ENCODE data around the gene ADAMTS12.

ADAMTS12 gene

DNA sequence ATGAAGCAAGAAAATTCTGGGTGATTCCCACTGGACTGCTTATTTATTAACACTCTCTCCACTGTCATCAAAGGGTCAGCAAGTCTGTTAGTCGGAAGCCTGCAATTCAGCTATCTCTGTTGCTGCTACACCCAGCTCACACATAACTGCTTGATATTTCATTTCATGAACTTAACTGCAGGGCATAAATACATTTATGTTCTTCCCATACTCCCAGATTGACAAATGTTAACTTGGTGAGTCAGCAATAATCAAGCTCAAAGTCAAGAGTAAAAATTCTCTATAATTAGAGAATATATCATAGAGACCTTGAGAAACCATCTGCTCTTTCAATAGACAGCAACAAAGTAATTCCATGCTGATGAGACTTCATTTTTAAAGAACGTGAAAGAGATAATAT, 198.8 kb downstream of the ADAMTS12 start:
- H3K36me3 ChIP-seq (ENCODE audit: insufficient read depth, low read length), result no peaks in the 10 kb centered on the region
- no peak overlapping the region for H3K27ac ChIP-seq (ENCODE audit: low read depth, low read length)
- no peaks in the 10 kb centered on the region for H3K9me3 ChIP-seq (ENCODE audit: low read length)
- H3K9ac ChIP-seq (ENCODE audit: low read length), result no peak overlapping the region
- H3K4me1 ChIP-seq (ENCODE audit: insufficient read depth, low read length), result no peaks in the 10 kb centered on the region
- no peaks in the 10 kb centered on the region for H3K27me3 ChIP-seq (ENCODE audit: control insufficient read depth in 1 of 2, insufficient read depth in 2 of 2, low read length in 2 of 2)
- H3K4me3 ChIP-seq (ENCODE audit: low read depth in 1 of 2, low read length in 2 of 2), result no peak overlapping the region

GRCh38 chr5:33691856-33692255, 199.9 kb downstream of the ADAMTS12 start:
- Histone ChIP-seq H3K4me1 (ENCODE audit: insufficient read depth, low read length) (no peaks in the 10 kb centered on the region), H3K27ac (ENCODE audit: low read depth, low read length) (no peak overlapping the region), H3K4me3 (ENCODE audit: low read depth in 1 of 2, low read length in 2 of 2) (no peak overlapping the region), H3K9ac (ENCODE audit: low read length) (no peak overlapping the region), H3K27me3 (ENCODE audit: control insufficient read depth in 1 of 2, insufficient read depth in 2 of 2, low read length in 2 of 2) (no peaks in the 10 kb centered on the region), H3K36me3 (ENCODE audit: insufficient read depth, low read length) (no peaks in the 10 kb centered on the region), H3K9me3 (ENCODE audit: low read length) (no peaks in the 10 kb centered on the region)

GRCh38 chr5:33690374-33691135, 201.2 kb downstream of the ADAMTS12 start:
- Histone ChIP-seq H3K9me3 (ENCODE audit: low read length) (no peaks in the 10 kb centered on the region), H3K27ac (ENCODE audit: low read depth, low read length) (no peak overlapping the region), H3K4me1 (ENCODE audit: insufficient read depth, low read length) (no peaks in the 10 kb centered on the region), H3K36me3 (ENCODE audit: insufficient read depth, low read length) (no peaks in the 10 kb centered on the region), H3K27me3 (ENCODE audit: control insufficient read depth in 1 of 2, insufficient read depth in 2 of 2, low read length in 2 of 2) (no peaks in the 10 kb centered on the region), H3K9ac (ENCODE audit: low read length) (no peak overlapping the region), H3K4me3 (ENCODE audit: low read depth in 1 of 2, low read length in 2 of 2) (no peak overlapping the region)

GRCh38 chr5:33688526-33688925, 203.3 kb downstream of the ADAMTS12 start:
- no peak overlapping the region for H3K4me3 ChIP-seq (ENCODE audit: low read depth in 1 of 2, low read length in 2 of 2)
- no peaks in the 10 kb centered on the region for H3K27me3 ChIP-seq (ENCODE audit: control insufficient read depth in 1 of 2, insufficient read depth in 2 of 2, low read length in 2 of 2)
- H3K27ac ChIP-seq (ENCODE audit: low read depth, low read length), result no peak overlapping the region
- H3K4me1 ChIP-seq (ENCODE audit: insufficient read depth, low read length), result no peaks in the 10 kb centered on the region
- no peaks in the 10 kb centered on the region for H3K9me3 ChIP-seq (ENCODE audit: low read length)
- no peaks in the 10 kb centered on the region for H3K36me3 ChIP-seq (ENCODE audit: insufficient read depth, low read length)
- H3K9ac ChIP-seq (ENCODE audit: low read length), result no peak overlapping the region

DNA sequence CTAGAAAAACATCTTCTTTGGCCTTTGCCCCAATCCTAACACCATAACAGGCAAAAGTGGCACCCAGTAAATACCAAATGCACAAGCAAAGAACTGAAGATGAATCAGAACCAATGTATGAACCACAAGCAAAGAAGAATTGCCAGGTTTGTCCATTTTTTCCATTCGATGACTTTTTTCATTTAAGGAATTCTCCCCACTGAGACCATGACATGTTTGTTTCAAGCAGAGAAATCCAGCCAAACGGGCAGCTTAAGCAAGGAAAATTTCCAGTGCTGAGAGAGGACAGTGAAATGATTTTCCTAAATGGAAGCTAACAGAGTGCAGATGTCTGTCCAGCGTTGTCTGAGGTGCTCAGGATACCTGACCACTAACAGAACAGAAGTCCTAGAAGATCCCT, 203.7 kb downstream of the ADAMTS12 start:
- Histone ChIP-seq H3K9ac (ENCODE audit: low read length) (no peak overlapping the region), H3K4me3 (ENCODE audit: low read depth in 1 of 2, low read length in 2 of 2) (no peak overlapping the region), H3K4me1 (ENCODE audit: insufficient read depth, low read length) (no peaks in the 10 kb centered on the region), H3K27me3 (ENCODE audit: control insufficient read depth in 1 of 2, insufficient read depth in 2 of 2, low read length in 2 of 2) (no peaks in the 10 kb centered on the region), H3K36me3 (ENCODE audit: insufficient read depth, low read length) (no peaks in the 10 kb centered on the region), H3K27ac (ENCODE audit: low read depth, low read length) (no peak overlapping the region), H3K9me3 (ENCODE audit: low read length) (no peaks in the 10 kb centered on the region)

DNA sequence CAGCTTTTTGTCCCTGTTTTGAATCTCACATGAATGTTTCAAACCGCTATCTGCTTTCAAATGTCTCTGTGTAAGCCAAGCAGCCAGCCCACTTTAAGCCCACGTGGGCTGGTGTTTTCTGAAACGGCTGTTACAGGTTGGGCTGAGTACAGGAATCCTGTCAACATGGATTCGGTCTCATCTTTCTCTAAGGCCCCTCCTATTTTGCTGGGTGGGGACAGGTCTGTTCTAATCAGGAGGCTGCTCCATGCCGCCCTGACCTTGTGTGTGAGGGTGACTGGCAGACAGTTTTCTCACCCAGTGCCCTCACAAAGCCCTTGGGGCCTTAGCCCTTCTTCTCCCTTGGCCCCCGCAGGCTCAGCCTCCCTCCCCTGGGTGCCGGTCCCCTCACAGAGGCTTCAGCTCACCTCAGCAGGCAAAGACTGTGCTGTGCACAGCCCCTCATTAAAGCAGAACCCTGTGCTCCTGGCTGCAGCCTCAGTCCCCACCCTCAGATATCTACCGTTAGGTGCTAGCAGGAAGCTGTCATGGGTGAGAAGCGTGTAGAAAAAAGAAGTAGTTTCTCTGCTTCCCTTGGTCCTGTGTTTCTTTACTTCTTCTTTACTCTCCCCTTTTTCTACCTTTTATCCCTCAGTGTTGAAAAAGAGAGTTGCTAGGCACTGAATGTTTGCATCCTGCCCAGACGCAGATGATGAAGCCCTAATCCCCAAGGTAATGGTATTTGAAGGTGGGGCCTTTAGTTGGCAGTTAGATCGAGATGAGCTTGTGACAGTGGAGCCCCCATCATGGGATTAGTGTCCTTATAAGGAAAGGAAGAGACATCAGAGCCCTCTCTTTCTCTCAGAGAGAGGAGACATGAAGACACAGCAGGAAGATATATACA, 205.7 kb downstream of the ADAMTS12 start:
- H3K9me3 ChIP-seq (ENCODE audit: low read length), result no peaks in the 10 kb centered on the region
- no peaks in the 10 kb centered on the region for H3K4me1 ChIP-seq (ENCODE audit: insufficient read depth, low read length)
- H3K27ac ChIP-seq (ENCODE audit: low read depth, low read length), result no peak overlapping the region
- H3K27me3 ChIP-seq (ENCODE audit: control insufficient read depth in 1 of 2, insufficient read depth in 2 of 2, low read length in 2 of 2), result no peaks in the 10 kb centered on the region
- H3K9ac ChIP-seq (ENCODE audit: low read length), result no peak overlapping the region
- no peak overlapping the region for H3K4me3 ChIP-seq (ENCODE audit: low read depth in 1 of 2, low read length in 2 of 2)
- no peaks in the 10 kb centered on the region for H3K36me3 ChIP-seq (ENCODE audit: insufficient read depth, low read length)

GRCh38 chr5:33684496-33685159, 207.2 kb downstream of the ADAMTS12 start:
- Histone ChIP-seq H3K9me3 (ENCODE audit: low read length) (no peaks in the 10 kb centered on the region), H3K36me3 (ENCODE audit: insufficient read depth, low read length) (no peaks in the 10 kb centered on the region), H3K4me1 (ENCODE audit: insufficient read depth, low read length) (no peaks in the 10 kb centered on the region), H3K27ac (ENCODE audit: low read depth, low read length) (no peak overlapping the region), H3K27me3 (ENCODE audit: control insufficient read depth in 1 of 2, insufficient read depth in 2 of 2, low read length in 2 of 2) (no peaks in the 10 kb centered on the region), H3K9ac (ENCODE audit: low read length) (no peak overlapping the region), H3K4me3 (ENCODE audit: low read depth in 1 of 2, low read length in 2 of 2) (no peak overlapping the region)

GRCh38 chr5:33679791-33680190, 212.0 kb downstream of the ADAMTS12 start:
- no peak overlapping the region for H3K4me3 ChIP-seq (ENCODE audit: low read depth in 1 of 2, low read length in 2 of 2)
- H3K9me3 ChIP-seq (ENCODE audit: low read length), result no peaks in the 10 kb centered on the region
- no peaks in the 10 kb centered on the region for H3K36me3 ChIP-seq (ENCODE audit: insufficient read depth, low read length)

GRCh38 chr5:33675958-33676464, 215.8 kb downstream of the ADAMTS12 start:
- H3K27me3 ChIP-seq (ENCODE audit: control insufficient read depth in 1 of 2, insufficient read depth in 2 of 2, low read length in 2 of 2), result no peaks in the 10 kb centered on the region
- H3K4me3 ChIP-seq (ENCODE audit: low read depth in 1 of 2, low read length in 2 of 2), result no peak overlapping the region
- no peaks in the 10 kb centered on the region for H3K9me3 ChIP-seq (ENCODE audit: low read length)
- no peak overlapping the region for H3K27ac ChIP-seq (ENCODE audit: low read depth, low read length)
- H3K36me3 ChIP-seq (ENCODE audit: insufficient read depth, low read length), result no peaks in the 10 kb centered on the region
- H3K9ac ChIP-seq (ENCODE audit: low read length), result no peak overlapping the region
- H3K4me1 ChIP-seq (ENCODE audit: insufficient read depth, low read length), result no peaks in the 10 kb centered on the region

More at GRCh38 chr5:33679791-33680190, 212.0 kb downstream of the ADAMTS12 start:
- Histone ChIP-seq H3K27ac (ENCODE audit: low read depth, low read length) (no peak overlapping the region), H3K4me1 (ENCODE audit: insufficient read depth, low read length) (no peaks in the 10 kb centered on the region), H3K27me3 (ENCODE audit: control insufficient read depth in 1 of 2, insufficient read depth in 2 of 2, low read length in 2 of 2) (no peaks in the 10 kb centered on the region), H3K9ac (ENCODE audit: low read length) (no peak overlapping the region)

DNA sequence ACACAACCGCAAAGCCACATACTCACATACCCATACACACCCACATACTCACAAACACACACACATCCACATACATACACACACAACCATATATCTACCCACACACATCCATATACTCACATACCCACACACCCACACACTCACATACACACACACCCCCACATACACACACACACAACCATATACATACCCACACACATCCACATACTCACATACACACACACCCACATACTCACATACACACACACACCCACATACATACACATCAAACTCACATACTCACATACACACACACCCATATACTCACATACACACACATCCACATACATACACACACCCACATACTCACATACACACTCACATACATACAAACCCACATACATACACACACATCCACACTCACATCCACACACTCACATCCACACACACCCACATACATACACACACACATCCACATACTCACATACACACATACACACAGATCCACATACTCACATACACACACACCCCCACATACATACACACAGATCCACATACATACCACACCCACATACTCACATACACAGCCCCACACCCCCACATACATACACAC, 220.0 kb downstream of the ADAMTS12 start:
- H3K9me3 ChIP-seq (ENCODE audit: low read length), result no peaks in the 10 kb centered on the region
- no peaks in the 10 kb centered on the region for H3K4me1 ChIP-seq (ENCODE audit: insufficient read depth, low read length)
- H3K27me3 ChIP-seq (ENCODE audit: control insufficient read depth in 1 of 2, insufficient read depth in 2 of 2, low read length in 2 of 2), result no peaks in the 10 kb centered on the region
- no peak overlapping the region for H3K4me3 ChIP-seq (ENCODE audit: low read depth in 1 of 2, low read length in 2 of 2)
- no peak overlapping the region for H3K9ac ChIP-seq (ENCODE audit: low read length)
- no peak overlapping the region for H3K27ac ChIP-seq (ENCODE audit: low read depth, low read length)
- H3K36me3 ChIP-seq (ENCODE audit: insufficient read depth, low read length), result no peaks in the 10 kb centered on the region

Data from muscle layer of colon (tissue), 2 donors.